Activated naive CD4-positive, alpha-beta T cell treated with anti-CD3 and anti-CD28 coated beads, Interleukin-2, amount 50 U/mL, for 16 hours (primary cell): ENCODE results near the gene AGBL1.
A peak's percentile ranks its signal among the peaks of the same experiment; 100 is the strongest.

Source experiments
- DNase-seq: peaks from one replicate; pipeline ENCODE4 v3.0.0-alpha.2; 2020

Gene AGBL1

DNA sequence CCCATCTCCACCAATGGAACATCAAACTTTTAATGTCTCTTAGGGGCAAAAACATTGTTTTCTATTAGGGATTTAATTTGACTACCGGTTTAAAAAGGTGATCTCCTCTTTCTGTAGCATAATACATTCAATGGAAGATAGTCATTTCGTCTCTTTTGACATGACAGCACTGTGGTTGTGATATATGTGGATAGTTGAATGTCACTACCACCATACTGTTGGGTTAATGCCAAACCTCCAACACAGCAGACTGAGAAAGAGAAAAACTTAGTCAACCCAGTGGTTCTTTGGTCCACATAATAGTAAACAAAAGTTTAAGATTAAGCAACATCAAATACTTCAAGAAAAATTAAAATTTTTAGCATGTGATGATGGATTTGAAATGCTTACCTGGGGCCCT is 530.4 kb downstream of the AGBL1 start:
- no peak for DNase-seq

DNA sequence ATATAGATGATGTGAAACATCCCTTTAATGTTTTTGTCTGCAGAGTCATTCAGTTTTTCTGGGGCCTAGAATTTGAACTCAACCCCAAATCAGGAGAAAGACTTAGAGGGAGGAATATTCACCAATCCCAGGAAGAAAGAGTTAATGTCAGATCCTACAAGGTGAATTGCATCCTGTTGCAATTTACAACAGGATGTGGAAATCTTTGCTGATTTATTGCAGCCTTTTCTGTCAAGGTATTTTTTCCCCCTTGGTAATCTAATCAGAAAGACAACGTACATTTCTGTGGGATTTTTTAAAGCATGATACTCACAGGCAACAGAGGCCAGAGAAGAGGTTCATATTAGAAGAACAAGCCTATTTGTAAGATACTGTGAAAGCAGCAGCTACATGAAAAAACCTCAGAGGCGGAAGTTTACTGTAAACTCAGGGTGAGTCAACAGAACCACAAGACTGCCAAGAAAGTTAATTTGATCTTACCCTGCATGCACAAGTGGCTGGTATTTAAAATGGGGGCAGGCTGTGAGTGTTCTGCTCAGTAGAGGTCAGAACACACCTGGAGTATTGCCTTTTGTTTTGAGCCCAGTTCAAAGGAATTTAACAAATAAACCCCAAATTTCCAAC is 531.9 kb downstream of the AGBL1 start:
- no peak for DNase-seq

DNA sequence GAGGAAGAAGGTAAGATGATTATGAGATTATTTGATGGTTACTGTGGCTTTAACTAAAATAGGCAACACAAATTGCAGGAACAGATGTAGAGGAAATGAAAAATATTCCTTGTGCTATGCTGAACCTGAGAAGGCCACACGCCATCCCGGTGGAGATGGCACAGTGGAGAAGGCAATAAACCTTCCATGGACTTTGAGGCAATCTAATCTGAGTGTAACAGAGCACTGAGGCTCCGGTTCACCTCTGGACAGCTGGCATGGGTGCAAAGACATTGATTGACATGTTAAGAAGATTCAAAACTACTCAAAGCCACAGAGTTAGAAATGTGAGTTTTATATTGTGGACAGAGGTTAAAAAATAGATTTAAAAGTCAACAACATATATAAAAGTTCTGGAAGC is 535.7 kb downstream of the AGBL1 start:
- DNase-seq: no peak

DNA sequence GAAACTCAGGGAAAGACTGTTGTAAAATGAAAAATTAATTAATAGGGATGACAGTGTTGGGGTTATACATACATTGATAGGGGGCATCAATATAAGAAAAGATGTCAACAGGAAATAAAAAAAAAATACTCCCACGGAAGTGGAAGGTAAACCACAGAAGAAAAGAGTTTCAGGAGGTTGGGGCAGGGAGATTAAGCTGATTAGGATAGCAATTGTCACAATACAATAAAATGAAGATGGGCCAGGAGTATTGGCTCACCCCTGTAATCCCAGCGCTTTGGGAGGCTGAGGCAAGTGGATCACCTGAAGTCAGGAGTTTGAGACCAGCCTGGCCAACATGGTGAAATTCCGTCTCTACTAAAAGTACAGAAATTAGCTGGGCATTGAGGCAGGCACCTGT is 536.1 kb downstream of the AGBL1 start:
- DNase-seq: no peak

DNA sequence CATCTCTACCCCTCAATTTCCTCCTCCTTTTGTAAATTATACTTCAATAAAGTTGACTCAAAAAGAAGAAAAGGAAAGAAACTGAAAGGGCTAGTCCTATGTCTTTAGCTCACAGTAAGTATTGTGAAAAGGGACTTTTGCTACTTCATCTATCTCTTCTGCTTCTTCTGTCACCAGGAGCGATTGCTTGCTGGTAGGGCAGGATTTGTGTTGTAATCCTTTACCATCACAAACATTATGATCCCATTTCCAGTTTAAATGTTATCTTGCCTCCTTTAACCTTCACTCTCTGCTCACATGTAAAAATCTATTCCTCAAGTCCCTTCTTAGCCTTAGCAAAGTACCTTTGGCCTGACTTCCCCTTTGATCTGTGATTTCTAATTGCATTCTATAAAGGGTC is 537.1 kb downstream of the AGBL1 start:
- DNase-seq: no peak

DNA sequence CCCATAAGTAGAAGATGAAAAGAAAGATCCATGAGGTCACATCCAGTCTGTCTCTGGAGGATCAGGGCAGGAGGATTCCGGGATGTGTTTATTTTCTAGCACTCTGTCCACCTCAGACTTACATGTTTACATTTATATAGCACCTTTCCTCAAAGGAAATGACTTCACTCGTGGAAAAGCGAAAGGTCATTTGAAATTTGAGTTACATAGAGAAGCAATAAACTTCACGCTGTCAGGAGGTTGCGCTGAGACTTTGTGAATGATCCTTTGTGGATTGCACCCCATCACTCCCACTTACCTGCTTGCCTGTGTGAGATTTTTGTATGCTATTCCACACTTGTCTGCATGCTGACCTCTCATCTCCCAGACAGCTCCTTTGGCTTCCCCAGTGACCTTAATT is 540.5 kb downstream of the AGBL1 start:
- no peak for DNase-seq

DNA sequence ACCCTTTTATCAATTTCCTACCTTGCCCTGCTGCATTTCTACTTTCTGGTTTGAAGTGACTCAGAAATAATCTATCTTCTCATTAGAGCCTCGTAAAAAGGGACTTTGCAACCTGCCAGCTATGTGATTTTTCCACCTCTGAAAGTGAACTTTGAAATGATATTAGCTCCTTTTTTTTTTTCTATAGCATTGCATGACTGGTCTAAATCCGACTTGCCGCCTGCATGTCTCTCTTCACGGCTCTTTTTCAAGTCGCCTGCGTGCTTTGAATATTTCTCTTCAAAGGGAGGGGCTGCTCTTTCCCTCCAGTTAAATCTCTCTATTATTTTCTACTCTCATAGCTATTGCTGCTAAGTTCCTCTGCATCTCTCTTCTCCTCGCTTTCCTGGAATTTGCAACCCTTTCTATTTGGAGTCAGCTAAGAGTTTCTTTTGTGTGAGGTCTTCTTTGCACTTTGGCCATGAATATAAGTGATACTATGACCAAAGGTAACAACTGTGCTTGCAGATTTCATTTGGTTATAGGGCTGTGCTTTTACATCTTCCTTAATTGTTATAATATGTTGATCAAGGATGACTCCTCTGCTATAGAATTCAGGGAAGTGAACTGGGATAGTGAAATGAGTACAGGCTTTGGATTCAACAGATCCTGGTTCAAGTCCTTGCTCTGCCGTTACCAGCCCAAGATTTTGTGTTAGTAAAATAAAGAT is 541.1 kb downstream of the AGBL1 start:
- DNase-seq: no peak

DNA sequence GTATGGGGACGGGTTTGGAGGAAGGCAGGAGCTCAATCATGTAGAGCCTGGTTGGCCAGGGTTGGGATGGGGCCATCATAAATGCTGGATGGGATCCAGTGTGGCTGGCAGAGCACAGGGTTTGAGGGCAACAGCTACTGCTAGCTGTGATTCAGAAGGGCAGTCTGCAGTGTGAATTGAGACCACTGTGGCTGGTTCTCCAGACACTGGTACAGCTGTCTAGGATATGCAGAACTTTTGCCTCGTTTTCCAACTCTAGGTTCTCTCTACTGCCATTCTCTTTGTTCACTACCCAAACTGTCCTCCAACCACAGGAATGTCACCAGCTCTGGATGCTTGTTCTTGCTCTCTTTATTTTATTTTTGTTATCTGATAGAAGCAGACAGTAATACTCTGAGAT is 543.6 kb downstream of the AGBL1 start:
- no peak for DNase-seq

DNA sequence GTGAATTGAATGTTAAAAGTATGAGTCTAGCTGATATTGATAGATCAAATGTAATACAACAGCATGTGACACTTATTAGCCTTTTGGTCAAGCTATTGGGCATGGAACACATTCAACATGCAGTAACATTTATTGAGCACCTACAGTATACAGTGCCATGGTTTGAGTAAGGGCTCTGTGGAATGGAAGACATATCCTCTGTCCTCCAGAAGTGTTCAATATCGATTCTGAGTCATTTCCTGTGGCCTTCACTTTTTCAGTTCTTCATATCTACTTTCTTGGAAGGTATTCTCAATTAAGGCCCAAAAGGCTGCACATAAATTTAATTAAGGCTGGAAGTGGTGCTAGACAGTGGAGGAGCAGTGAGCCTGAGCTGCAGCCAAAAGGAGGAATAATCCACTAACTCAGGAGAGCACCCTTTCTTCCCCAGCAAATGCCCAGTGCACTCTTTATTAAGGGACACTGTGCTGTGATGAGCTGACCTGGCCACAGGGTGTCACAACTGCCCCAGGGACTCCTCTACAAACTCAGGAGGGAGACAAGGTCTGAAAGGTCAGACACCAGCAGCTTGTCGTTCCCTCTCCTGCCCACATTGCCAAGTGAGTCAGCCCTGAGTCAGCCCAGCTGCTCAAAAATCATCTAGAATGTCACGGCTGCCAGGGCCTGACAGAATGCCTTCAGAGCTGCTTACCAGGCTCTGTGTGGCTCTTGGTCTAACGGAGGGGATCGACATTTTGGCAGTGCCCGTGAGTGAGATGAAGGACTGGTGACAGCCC is 544.8 kb downstream of the AGBL1 start:
- DNase-seq: peak; percentile 72

DNA sequence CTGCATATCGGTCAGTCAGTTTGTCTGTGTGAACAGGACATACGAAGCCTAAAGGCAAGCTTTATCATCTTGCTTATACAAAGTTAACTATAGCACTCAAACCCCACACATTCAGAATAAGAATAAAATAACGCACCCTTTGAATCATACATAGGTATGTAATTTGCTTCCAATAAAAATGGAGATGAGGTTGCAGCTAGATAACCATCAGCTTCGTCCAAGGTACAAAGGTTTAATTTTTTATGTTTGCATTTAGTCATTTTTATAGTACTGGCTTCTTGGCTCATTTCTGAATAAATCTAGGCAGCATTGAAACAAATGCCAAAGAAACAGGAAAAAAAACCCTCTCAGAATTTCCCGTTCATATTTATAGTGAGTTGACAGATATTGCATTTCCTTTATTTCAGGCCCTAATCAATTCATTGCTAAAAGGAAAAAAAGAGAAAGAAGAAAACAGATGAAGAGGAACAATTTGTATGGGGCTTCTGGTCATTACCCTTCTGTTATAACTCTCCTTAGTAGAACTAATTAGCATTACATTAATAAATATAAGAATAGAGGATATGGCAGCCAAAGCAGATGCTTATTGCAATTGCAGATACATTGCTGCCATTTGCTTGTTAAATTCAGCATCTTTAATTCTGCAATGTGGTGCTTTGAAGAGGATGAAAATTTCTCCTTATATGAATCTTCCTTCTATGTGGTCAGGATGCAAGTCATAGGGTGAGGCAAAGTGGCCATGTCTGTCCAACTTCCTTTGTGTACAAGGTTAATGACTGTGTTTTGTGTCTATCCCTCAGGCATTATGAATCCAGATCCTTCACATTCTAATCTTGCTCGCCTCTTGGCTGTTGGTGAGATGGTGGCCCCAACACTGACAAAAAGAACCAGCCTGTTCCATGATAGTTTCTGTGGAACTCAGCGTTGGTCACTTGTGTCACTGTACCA is 550.0 kb downstream of the AGBL1 start:
- DNase-seq: no peak

DNA sequence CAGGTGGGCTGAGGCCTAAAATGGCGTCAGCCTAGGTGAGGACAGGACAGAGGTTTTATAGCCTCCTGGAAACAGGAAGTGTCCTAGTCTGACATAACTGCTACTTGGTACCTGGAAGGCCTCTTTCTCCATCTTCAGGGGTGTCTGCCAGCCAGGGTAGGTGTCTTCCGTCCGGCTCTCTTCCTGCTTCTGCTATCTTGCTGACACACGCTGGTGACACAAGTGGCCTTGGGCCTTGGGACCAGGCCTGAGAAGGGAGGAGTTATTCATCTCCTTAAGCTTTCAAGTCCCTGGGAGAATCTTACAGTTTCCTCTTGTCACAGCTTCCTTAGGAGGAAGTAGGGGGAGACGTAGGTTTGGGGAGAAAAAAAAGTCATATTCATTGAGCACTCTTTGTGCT is 551.3 kb downstream of the AGBL1 start:
- DNase-seq: no peak

DNA sequence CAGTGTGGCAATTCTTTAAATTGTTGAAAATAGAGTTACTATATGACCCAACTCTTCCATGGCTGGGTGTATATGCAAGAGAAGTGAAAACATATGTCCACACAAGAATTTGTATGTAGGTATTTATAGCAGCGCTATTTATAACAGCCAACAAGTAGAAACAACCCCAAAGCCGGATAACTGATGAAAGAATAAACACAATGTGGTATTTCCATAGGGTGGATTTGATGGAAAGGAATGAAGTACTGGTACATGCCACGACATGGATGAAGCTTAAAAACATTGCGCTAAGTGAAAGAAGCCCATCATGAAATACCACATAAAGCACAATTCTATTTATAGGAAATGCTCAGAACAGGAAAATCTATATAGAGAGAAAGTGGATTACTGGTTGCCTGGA is 554.5 kb downstream of the AGBL1 start:
- DNase-seq: no peak

DNA sequence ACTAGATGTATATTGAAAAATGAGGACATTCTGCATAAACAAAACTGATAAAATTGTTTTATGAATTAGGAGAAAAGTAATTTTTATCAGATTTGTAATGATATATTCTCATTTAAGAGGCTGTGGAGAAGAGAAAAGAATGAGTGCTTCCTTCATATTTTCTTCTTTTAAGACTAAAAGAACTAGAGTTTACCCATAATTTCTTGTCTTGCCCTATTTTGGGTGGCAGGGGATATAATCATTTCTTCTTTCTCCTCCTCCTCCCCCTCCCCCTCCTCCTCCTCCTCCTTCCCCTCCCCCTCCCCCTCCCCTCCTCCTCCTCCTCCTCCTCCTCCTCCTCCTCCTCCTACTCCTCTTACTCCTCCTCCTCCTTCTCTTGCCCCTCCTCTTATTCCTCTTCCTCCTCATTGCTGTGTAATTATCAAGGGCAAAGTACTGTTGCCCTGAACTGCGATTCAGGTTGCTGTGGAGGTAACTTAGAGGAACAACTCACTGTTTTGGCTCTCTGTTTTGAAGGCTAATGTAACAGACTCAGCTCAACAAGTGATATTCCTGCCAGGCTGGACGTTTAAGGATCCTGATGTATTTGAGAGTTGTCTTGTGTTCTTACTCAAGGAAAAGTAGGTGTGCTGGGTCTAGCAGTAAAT is 555.4 kb downstream of the AGBL1 start:
- DNase-seq: no peak

DNA sequence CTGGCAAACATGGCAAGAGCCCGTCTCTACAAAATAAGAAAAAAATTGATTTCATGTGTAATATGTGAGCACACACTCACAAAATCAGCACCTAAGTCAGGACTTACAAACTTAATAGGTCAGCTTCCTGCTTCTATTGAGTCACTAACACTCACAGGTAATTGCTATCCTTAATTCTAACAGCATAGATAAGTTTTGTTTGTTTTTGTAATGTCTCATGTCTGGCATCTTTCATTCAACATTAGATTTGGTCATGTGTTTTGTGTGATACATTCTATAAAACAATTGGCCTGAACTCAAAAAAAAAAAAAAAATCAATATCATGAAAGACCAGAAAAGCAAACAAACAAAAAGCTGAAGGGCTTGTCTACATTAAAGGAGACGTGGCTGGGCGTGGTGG is 564.7 kb downstream of the AGBL1 start:
- DNase-seq: no peak

DNA sequence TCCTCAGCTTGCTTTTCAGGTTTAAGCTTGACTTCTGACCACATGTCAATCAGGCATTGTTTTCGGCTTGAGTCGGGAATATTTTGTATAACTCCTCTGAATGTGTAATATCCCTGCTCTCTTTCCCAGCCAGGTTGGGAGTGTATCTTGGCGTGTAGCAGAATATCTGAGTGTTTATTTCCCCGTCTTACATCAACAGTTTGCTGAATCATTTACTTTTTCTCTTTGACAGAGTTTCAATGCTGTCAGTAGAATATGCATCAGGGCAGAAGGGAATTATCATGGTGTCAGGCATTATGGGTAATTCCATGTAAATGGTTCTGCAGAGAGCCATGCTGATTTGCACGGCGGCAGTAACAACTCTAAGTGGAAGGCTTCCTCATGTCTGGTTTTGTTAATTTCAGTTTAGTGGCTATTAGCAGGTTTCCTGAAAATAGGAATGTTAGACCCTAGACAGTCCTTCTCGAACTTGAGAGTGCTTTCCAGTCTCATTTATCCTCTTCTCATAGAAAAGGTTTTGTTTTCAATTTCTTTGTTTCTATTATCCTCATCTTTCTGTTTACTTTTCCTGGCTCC is 566.3 kb downstream of the AGBL1 start:
- no peak for DNase-seq

DNA sequence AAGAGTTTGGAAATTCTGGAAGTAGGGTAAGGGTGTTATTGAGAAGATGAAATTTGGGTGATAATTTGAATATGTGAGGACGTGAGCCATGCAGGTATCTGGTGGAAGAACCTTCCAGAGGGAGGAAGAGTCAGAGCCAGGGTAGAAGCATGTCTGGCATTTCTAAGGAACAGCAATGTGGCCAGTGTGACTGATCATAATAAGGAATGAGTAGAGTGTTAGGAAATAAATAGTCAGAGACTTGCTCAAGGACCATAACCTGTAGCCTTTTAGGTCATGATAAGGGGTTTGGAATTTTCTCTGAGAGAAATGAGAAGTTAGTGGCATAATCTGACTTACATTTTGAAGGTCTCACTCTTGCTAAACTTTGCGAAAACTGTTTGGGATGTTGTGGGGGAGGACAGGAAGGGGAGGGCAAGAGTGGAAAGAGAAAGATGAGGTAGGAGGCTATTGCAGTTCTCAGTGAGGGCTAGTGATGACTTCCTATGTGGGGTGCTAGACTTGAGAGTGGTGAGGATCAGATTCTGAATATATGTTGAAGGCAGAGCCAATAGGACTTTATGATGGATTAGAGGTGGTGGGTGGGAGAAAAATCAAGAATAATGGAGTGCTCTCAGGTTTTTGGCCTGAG is 568.3 kb downstream of the AGBL1 start:
- no peak for DNase-seq

DNA sequence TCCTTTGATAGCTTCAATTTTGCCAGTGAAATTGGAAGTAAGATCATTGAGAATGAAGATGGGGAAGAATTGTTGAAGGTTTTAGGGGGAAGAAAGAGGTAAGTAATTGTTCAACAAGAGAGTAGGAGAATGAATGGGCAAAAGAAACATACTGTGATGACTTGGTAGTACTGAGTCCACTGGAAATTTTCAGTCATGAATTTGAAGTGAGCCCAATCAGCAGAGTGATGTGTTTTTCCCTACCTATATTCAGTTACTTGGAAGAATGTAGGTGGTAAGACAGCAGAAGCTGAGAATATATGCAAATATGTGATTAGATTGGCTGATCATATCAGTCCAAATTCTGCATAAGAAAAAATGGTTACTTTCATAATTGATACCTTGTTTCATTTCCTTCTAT is 569.6 kb downstream of the AGBL1 start:
- DNase-seq: no peak

DNA sequence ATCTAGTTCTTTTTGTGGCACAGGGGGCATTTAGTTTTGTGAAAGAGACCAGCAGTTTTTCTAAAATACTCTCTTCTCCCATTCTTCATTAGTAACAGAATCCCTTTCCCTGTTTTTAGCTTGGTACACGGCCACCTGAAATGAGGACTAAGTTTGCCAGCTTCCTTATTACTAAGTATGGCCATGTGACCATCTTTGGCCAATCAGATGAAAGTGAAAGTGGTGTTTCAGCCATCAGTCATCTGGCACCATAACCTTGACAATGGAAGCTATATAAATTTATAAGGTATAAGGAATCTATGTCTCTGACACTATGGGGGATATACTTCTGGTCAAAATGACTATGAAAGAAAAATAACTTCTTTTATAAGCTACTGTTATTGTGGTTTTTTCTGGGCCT is 570.4 kb downstream of the AGBL1 start:
- no peak for DNase-seq

DNA sequence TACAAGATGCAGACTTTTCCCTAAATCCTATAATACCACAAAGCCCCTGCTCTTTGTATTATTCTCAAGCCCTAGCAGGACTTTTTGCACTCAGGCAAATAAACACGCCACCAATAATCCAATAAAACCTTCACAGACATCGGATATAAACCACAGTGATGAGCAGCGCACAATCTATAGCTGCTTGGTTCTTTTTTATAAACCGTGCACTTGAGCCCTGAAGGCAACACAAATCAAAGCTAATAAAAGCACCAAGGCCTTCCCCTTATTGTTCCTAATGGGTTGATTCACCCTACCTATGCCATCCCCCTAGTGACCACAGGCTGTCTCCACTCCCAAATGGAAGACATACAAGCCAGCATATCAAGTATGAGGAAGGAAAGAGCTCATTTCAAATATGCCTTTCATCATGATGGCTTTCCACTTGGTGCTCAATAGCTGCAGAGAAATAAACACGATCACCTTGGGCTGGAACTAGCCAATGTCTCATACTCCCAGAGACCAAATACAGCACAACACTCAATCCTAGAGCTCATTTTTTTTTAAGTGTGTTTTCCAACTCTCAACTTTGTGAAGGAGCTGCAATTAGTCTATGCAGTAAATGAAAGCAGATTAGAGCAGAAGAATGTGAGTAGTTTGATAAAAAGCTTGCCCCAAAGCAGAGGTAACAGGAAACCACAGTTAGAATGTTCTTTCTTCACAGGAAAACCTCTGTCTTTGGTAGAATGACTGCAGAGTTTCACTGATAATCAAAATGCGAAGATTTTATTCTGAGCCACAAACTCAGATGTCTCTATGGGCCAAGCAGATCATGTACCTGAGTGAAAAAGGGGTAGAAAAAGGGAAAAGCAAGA is 573.9 kb downstream of the AGBL1 start:
- no peak for DNase-seq

DNA sequence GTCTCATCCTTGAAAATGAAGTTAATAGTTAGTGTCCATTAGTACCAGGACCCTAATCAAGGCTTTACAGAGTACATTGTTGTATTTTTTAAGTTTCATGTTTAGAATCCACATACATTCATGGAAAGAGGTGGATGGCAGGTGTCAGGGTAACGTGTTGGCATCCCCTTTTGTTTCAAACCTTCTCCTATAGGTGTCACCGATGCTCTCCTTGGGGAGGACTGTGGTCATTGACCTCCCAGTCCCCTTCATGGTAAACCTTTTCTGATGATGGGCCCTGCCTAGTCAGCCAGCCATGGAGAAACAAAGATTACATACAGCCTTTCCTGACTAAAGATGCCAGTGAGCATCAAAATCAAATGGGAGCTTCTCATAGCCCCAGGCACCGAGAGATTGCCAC is 574.8 kb downstream of the AGBL1 start:
- DNase-seq: no peak

DNA sequence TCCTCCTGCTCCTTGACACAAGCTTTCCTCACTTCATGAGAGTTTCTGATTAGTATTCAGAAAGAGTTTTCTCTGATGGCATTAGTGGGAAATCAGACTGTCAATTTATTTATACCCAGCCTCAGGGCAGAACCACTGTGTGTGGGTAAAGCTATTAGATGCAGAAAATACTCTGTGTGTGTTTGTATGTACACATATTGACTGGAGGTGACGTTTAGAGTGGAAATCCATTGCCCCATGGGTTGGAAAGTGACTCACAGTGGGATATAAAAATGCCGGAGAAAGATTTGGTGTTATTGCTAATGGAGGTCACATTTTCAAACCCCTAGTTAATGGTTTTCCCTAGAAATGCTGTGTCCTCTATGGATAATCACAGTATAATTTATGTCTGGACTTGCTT is 577.6 kb downstream of the AGBL1 start:
- DNase-seq: no peak
